IMR-90 (cell line): ENCODE results near the gene DMXL1. TPM values are rescaled to one million over a fixed set of nuclear protein-coding genes. Genes with fewer than 3 reads are reported as not detected.

Source experiments
- ATAC-seq: fragments of 200-7000 bp; cut with Tn5 transposase; 2 replicates; pipeline ENCODE4 v1.9.1; 2020; ENCODE audit warnings: low read depth, mild to moderate bottlenecking, moderate library complexity
- BruUV-seq: library from RNA; stranded (reverse); fragments of 400-500 nt; replicated peaks from 2 replicates; lab custom pipeline; 2021; lab: Mats Ljungman, UMichigan
- CTCF ChIA-PET: fragments of 300-600 bp; formaldehyde crosslinking; extraction: SDS; loops from one replicate; lab custom pipeline; 2021; ENCODE audit warnings: antibody characterized with exemption; lab: Yijun Ruan, JAX
- POLR2A ChIA-PET: fragments of 300-600 bp; sonication (Branson Sonifier 250); formaldehyde crosslinking; loops from one replicate; lab custom pipeline; 2022; ENCODE audit warnings: antibody characterized with exemption; ENCODE audit not compliant: unreplicated experiment; lab: Charles Lee
- DNase-seq: peaks from one replicate; pipeline ENCODE4 v3.0.0; 2013
- H2AFZ ChIP-seq: replicated peaks from 2 replicates; pipeline ENCODE3; 2013; ENCODE audit warnings: low read length, mild to moderate bottlenecking; ENCODE audit not compliant: poor library complexity
- H2AK5ac ChIP-seq: 2 replicates; pipeline ENCODE4 v1.6.1; 2013; ENCODE audit warnings: low read depth, low read length, inconsistent platforms
- H2AK9ac ChIP-seq: replicated peaks from 2 replicates; pipeline ENCODE3; 2013; ENCODE audit warnings: mild to moderate bottlenecking, low read depth, low read length, moderate library complexity; ENCODE audit not compliant: poor library complexity
- H2BK120ac ChIP-seq: 2 replicates; pipeline ENCODE4 v1.6.1; 2013; ENCODE audit warnings: low read depth, low read length, inconsistent platforms
- H2BK15ac ChIP-seq: 3 replicates; pipeline ENCODE4 v1.6.1; 2013; ENCODE audit warnings: low read depth, low read length, inconsistent platforms
- H2BK20ac ChIP-seq: 2 replicates; pipeline ENCODE4 v1.6.1; 2013; ENCODE audit warnings: low read depth, mild to moderate bottlenecking, inconsistent platforms, low read length, moderate library complexity
- H2BK5ac ChIP-seq: 2 replicates; pipeline ENCODE4 v1.6.1; 2013; ENCODE audit warnings: mild to moderate bottlenecking, low read depth, low read length, inconsistent platforms; ENCODE audit not compliant: poor library complexity, severe bottlenecking
- H3K14ac ChIP-seq: replicated peaks from 2 replicates; pipeline ENCODE4 v1.6.1; 2013; ENCODE audit warnings: low read depth, low read length, inconsistent platforms
- H3K18ac ChIP-seq: 2 replicates; pipeline ENCODE4 v1.6.1; 2013; ENCODE audit warnings: low read depth, low read length, control low read depth
- H3K23ac ChIP-seq: 2 replicates; pipeline ENCODE4 v1.6.1; 2013; ENCODE audit warnings: low read depth, low read length, inconsistent platforms
- H3K27ac ChIP-seq: 2 replicates; pipeline ENCODE4 v1.5.1; 2013; ENCODE audit warnings: mild to moderate bottlenecking, control low read depth, low read length; ENCODE audit not compliant: insufficient read depth
- H3K27me3 ChIP-seq: 2 replicates; pipeline ENCODE4 v1.6.1; 2013; ENCODE audit warnings: low read length; ENCODE audit not compliant: control insufficient read depth, insufficient read depth
- H3K36me3 ChIP-seq: 2 replicates; pipeline ENCODE4 v1.6.1; 2013; ENCODE audit warnings: low read length, mixed read lengths; ENCODE audit not compliant: control insufficient read depth, insufficient read depth
- H3K4ac ChIP-seq: 2 replicates; pipeline ENCODE4 v1.6.1; 2013; ENCODE audit warnings: low read depth, low read length, inconsistent platforms
- H3K4me1 ChIP-seq: 2 replicates; pipeline ENCODE4 v1.6.1; 2013; ENCODE audit warnings: low read length, mixed read lengths; ENCODE audit not compliant: control insufficient read depth, insufficient read depth
- H3K4me2 ChIP-seq: 2 replicates; pipeline ENCODE4 v1.6.1; 2013; ENCODE audit warnings: low read depth, mild to moderate bottlenecking, control low read depth, low read length, moderate library complexity
- H3K4me3 ChIP-seq: 2 replicates; pipeline ENCODE4 v1.5.1; 2013; ENCODE audit warnings: low read depth, mild to moderate bottlenecking, control low read depth, low read length, moderate library complexity; ENCODE audit not compliant: insufficient read depth
- H3K56ac ChIP-seq: 2 replicates; pipeline ENCODE4 v1.6.1; 2013; ENCODE audit warnings: low read length, inconsistent platforms; ENCODE audit not compliant: insufficient read depth; ENCODE audit errors: extremely low read depth
- H3K79me1 ChIP-seq, 2 experiments: 2 replicates each; pipeline ENCODE4 v1.6.1; 2013; ENCODE audit warnings: low read length in 2 of 2, inconsistent platforms in 1 of 2, low read depth in 1 of 2
- H3K9ac ChIP-seq: 2 replicates; pipeline ENCODE4 v1.6.1; 2013; ENCODE audit warnings: low read depth, low read length, control low read depth
- H3K9me1 ChIP-seq: 2 replicates; pipeline ENCODE4 v1.6.1; 2013; ENCODE audit warnings: low read length, inconsistent platforms; ENCODE audit not compliant: insufficient read depth
- H3K9me3 ChIP-seq: 2 replicates; pipeline ENCODE4 v1.6.1; 2013; ENCODE audit warnings: low read length; ENCODE audit not compliant: control insufficient read depth, insufficient read depth
- H4K20me1 ChIP-seq: 2 replicates; pipeline ENCODE4 v1.6.1; 2013; ENCODE audit warnings: low read length, inconsistent platforms; ENCODE audit not compliant: insufficient read depth
- H4K5ac ChIP-seq: 2 replicates; pipeline ENCODE4 v1.6.1; 2013; ENCODE audit warnings: mild to moderate bottlenecking, low read depth, low read length, control low read depth
- H4K8ac ChIP-seq, 2 experiments: 2 replicates each; pipeline ENCODE4 v1.6.1; 2013; ENCODE audit warnings: low read depth in 2 of 2, low read length in 2 of 2, control low read depth in 1 of 2, inconsistent platforms in 1 of 2
- H4K91ac ChIP-seq: 2 replicates; pipeline ENCODE4 v1.6.1; 2013; ENCODE audit warnings: low read depth, low read length, inconsistent platforms; ENCODE audit not compliant: insufficient read depth
- CHD1 ChIP-seq: IDR thresholded peaks from 2 replicates; pipeline ENCODE4 v1.6.1; 2012; ENCODE audit warnings: low read depth, low read length, improper control_type of control experiment
- ELK1 ChIP-seq: fragments of 150-350 bp; IDR thresholded peaks from 2 replicates; pipeline ENCODE4 v1.6.1; 2016; ENCODE audit warnings: low read depth, mild to moderate bottlenecking, low read length, moderate library complexity, borderline replicate concordance
- FOS ChIP-seq: fragments of 150-350 bp; IDR thresholded peaks from 2 replicates; pipeline ENCODE4 v1.6.1; 2016; ENCODE audit warnings: low read depth, low read length
- MAZ ChIP-seq: IDR thresholded peaks from 2 replicates; pipeline ENCODE4 v1.6.1; 2012; ENCODE audit warnings: low read depth, mild to moderate bottlenecking, low read length, improper control_type of control experiment, moderate library complexity, borderline replicate concordance
- NFE2L2 ChIP-seq: fragments of 150-350 bp; IDR thresholded peaks from 2 replicates; pipeline ENCODE4 v1.6.1; 2016; ENCODE audit warnings: low read depth, mild to moderate bottlenecking, low read length
- RAD21 ChIP-seq: IDR thresholded peaks from 2 replicates; pipeline ENCODE4 v1.6.1; 2012; ENCODE audit warnings: low read length, improper control_type of control experiment
- RCOR1 ChIP-seq: IDR thresholded peaks from 2 replicates; pipeline ENCODE4 v1.6.1; 2012; ENCODE audit warnings: mild to moderate bottlenecking, low read length, improper control_type of control experiment; ENCODE audit not compliant: insufficient replicate concordance
- RFX5 ChIP-seq: IDR thresholded peaks from 2 replicates; pipeline ENCODE4 v1.8.0; 2012; ENCODE audit warnings: low read depth, mild to moderate bottlenecking, low read length, moderate library complexity
- WGBS, 2 experiments: methylation state at CpG; one replicate each; pipeline versions ENCODE4 v1.1.5 to v1.1.7; 2013; ENCODE audit warnings: missing lambda C conversion rate in 2 of 2; ENCODE audit not compliant: insufficient read length in 1 of 2; ENCODE audit errors: extremely low coverage in 2 of 2; 5-methylcytosine and 5-hydroxymethylcytosine counted together
- dilution Hi-C: fragments of 300-500 bp; cut with HindIII; formaldehyde crosslinking; loops from one replicate; pipeline ENCODE4 v1.14.3; 2018; ENCODE audit warnings: low sequenced_read_pairs; ENCODE audit not compliant: unreplicated experiment
- in situ Hi-C: fragments of 300-500 bp; cut with MboI; formaldehyde crosslinking; loops from 3 replicates; pipeline ENCODE4 v1.14.3; 2019; ENCODE audit warnings: low sequenced_read_pairs, inconsistent platforms, mixed read lengths
- intact Hi-C: fragments of 100-400 bp; cut with micrococcal nuclease; formaldehyde crosslinking; loops from 2 replicates; pipeline ENCODE4 v1.10.0; 2022
- polyA plus RNA-seq, 3 experiments: library from polyadenylated mRNA; depleted of rRNA; stranded (reverse); fragments of >200 nt; gene quantifications; 2 replicates each; pipeline ENCODE4 v1.2.3, GENCODE V29; 2012; ENCODE audit warnings: low replicate concordance in 1 of 3
- total RNA-seq: library from RNA; depleted of rRNA; stranded (reverse); fragments of >200 nt; gene quantifications from 2 replicates; pipeline ENCODE4 v1.2.3, GENCODE V29; 2012
- TF ChIP-seq, protein P1 (sequence below): fragments of 150-350 bp; IDR thresholded peaks from 2 replicates; pipeline ENCODE4 v1.6.1; 2017; ENCODE audit warnings: mild to moderate bottlenecking, antibody characterized with exemption, low read length, low read depth
- TF ChIP-seq, protein P2 (sequence below): conservative IDR thresholded peaks from 2 replicates; pipeline ENCODE4 v1.5.1; 2012; ENCODE audit warnings: mild to moderate bottlenecking, low read depth, low read length, improper control_type of control experiment

DMXL1 gene
- total and polyA plus RNA-seq, 2 of the 4 experiments (the other 2 are of a cell fraction) = 8.1 to 21.5 TPM

- TF ChIP-seq, protein P1, sequence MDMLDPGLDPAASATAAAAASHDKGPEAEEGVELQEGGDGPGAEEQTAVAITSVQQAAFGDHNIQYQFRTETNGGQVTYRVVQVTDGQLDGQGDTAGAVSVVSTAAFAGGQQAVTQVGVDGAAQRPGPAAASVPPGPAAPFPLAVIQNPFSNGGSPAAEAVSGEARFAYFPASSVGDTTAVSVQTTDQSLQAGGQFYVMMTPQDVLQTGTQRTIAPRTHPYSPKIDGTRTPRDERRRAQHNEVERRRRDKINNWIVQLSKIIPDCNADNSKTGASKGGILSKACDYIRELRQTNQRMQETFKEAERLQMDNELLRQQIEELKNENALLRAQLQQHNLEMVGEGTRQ = no peak
- no peak for TF ChIP-seq NFE2L2
Measured at GRCh38 chr5:119269061-119269944, 198.4 kb downstream of the DMXL1 start (continued).

DNA sequence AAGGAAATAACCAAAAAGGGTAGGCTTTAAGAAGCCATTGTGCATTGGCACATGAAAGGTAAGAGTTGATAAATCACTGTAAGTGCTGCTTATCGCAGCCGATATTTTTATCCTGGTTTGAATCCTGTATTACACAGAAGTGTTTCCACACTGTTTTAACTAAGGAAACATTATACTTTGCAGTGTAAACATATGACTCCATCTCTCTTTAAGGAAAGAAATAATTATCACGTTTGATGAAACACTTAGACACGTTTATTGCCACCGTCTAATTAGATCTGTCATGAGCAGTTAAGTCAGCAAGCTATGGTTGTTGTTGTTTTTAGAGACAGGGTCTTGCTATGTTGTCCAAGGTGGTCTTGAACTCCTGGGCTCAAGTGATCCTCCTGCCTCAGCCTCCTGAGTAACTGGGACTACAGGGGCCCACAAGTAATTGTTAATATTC lies 199.3 kb downstream of the DMXL1 start:
- H4K8ac ChIP-seq = no peak overlapping the region
- no peak overlapping the region for H2AFZ ChIP-seq
- H3K36me3 ChIP-seq = no peaks in the 10 kb centered on the region
- no peaks in the 10 kb centered on the region for H4K20me1 ChIP-seq
- H3K4me3 ChIP-seq = no peak overlapping the region
- no peak overlapping the region for H2AK9ac ChIP-seq
- no peak for ATAC-seq
- no peak overlapping the region for H3K9ac ChIP-seq
- no peak overlapping the region for H3K18ac ChIP-seq
- H4K91ac ChIP-seq = no peak overlapping the region
- no CpG with 5 or more reads among the region's 5 CpGs for WGBS, 2 experiments
- H3K14ac ChIP-seq = no peak overlapping the region
- no peaks in the 10 kb centered on the region for H3K9me3 ChIP-seq
- H3K23ac ChIP-seq = no peak overlapping the region
- peaks cover 13% of the 10 kb centered on the region for H3K4me1 ChIP-seq
- H3K27me3 ChIP-seq = no peaks in the 10 kb centered on the region
- intact Hi-C loops (no loop called here), in situ Hi-C loops (no loop called here), dilution Hi-C loops (no loop called here)
- ChIA-PET POLR2A (no interaction called here), CTCF (interaction anchor here (1.4 kb wide), 1 partner anchor 142 kb away, joined by 3 read pairs; no protein-coding TSS in a partner anchor)
- no peak for TF ChIP-seq RAD21
- TF ChIP-seq MAZ = no peak
- TF ChIP-seq, protein P2, sequence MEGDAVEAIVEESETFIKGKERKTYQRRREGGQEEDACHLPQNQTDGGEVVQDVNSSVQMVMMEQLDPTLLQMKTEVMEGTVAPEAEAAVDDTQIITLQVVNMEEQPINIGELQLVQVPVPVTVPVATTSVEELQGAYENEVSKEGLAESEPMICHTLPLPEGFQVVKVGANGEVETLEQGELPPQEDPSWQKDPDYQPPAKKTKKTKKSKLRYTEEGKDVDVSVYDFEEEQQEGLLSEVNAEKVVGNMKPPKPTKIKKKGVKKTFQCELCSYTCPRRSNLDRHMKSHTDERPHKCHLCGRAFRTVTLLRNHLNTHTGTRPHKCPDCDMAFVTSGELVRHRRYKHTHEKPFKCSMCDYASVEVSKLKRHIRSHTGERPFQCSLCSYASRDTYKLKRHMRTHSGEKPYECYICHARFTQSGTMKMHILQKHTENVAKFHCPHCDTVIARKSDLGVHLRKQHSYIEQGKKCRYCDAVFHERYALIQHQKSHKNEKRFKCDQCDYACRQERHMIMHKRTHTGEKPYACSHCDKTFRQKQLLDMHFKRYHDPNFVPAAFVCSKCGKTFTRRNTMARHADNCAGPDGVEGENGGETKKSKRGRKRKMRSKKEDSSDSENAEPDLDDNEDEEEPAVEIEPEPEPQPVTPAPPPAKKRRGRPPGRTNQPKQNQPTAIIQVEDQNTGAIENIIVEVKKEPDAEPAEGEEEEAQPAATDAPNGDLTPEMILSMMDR = no peak
- TF ChIP-seq RCOR1 = no peak
- no peak for TF ChIP-seq ELK1
- TF ChIP-seq NFE2L2 = no peak
- TF ChIP-seq RFX5 = no peak
- TF ChIP-seq FOS = no peak
- TF ChIP-seq CHD1 = no peak
- no peak overlapping the region for H2BK15ac ChIP-seq
- H2AK5ac ChIP-seq = peak overlapping the region; percentile 57
- H3K4me2 ChIP-seq = 0 out of 2 replicates have a peak overlapping the region, but pooled peaks have one; percentile 13
- no peak overlapping the region for H2BK5ac ChIP-seq
- no TSS peak for BruUV-seq
- no peak for DNase-seq
- no peak overlapping the region for H3K27ac ChIP-seq
- H3K4ac ChIP-seq = no peak overlapping the region
- H3K79me1 ChIP-seq = peaks cover 22 to 42% of the 10 kb centered on the region in 2 experiments
- H2BK120ac ChIP-seq = no peak overlapping the region
- no peak overlapping the region for H3K56ac ChIP-seq
- H4K5ac ChIP-seq = no peak overlapping the region
- peaks cover 14% of the 10 kb centered on the region for H3K9me1 ChIP-seq
- no peak overlapping the region for H2BK20ac ChIP-seq
